Thoracic aorta (tissue), 2 donors: ENCODE data around the gene SMARCB1. TPM values are rescaled to one million over a fixed set of nuclear protein-coding genes. Genes with fewer than 3 reads are reported as not detected.

ENCODE experiments used
- ATAC-seq: fragments of 150-250 bp; one replicate; pipeline ENCODE4 v1.8.0; 2017; ENCODE audit warnings: low read depth; ENCODE audit not compliant: insufficient number of reproducible peaks, low FRiP score
- DNase-seq: peaks from one replicate; pipeline ENCODE4 v3.0.0-alpha.2; 2020; ENCODE audit warnings: low spot score
- H3K27ac ChIP-seq, 2 donors: fragments of 200-600 bp; sonication (generic); 1 replicate in 1 of 2; 2 replicates in 1 of 2; pipeline ENCODE4 v1.5.1; 2016; ENCODE audit warnings: mild to moderate bottlenecking in 2 of 2, moderate library complexity in 2 of 2
- H3K27me3 ChIP-seq: fragments of 200-600 bp; sonication (generic); replicated peaks from 2 replicates; pipeline ENCODE4 v1.6.0; 2016; ENCODE audit warnings: mild to moderate bottlenecking; ENCODE audit not compliant: insufficient read depth
- H3K36me3 ChIP-seq: fragments of 200-600 bp; sonication (generic); one replicate; pipeline ENCODE4 v1.5.1; 2016
- H3K4me1 ChIP-seq, 2 donors: fragments of 200-600 bp; sonication (generic); 1 replicate in 1 of 2; 2 replicates in 1 of 2; pipeline versions ENCODE4 v1.5.1 to v1.6.0; 2016; ENCODE audit warnings: low read depth in 2 of 2, mild to moderate bottlenecking in 1 of 2; ENCODE audit not compliant: control insufficient read depth in 1 of 2
- H3K4me3 ChIP-seq: fragments of 200-600 bp; sonication (generic); 2 replicates; pipeline ENCODE4 v1.5.1; 2016; ENCODE audit warnings: mild to moderate bottlenecking
- H3K9me3 ChIP-seq: fragments of 200-600 bp; sonication (generic); 2 replicates; pipeline ENCODE4 v1.5.1; 2016
- CTCF ChIP-seq: fragments of 200-600 bp; sonication (generic); IDR thresholded peaks from one replicate; pipeline ENCODE4 v1.5.1; 2019; ENCODE audit warnings: antibody characterized with exemption
- total RNA-seq, 2 donors: library from RNA; depleted of rRNA; stranded (reverse); fragments of >200 nt; gene quantifications; one replicate each; pipeline versions ENCODE4 v1.1.0 to v1.2.3, GENCODE V29; 2016

SMARCB1 gene
- total RNA-seq, 2 donors from 2014 or later: 43.5 to 50.0 TPM

- ATAC-seq (no peak), DNase-seq (no peak)
- no peak for TF ChIP-seq CTCF
- H3K4me3 ChIP-seq: peak overlapping the region; percentile 80
- H3K36me3 ChIP-seq: no peaks in the 10 kb centered on the region
- no peaks in the 10 kb centered on the region for H3K27me3 ChIP-seq
- peaks cover 3 to 37% of the 10 kb centered on the region in 2 donors for H3K4me1 ChIP-seq
- no peak overlapping the region for H3K27ac ChIP-seq
- no peaks in the 10 kb centered on the region for H3K9me3 ChIP-seq
These were observed 13.2 kb upstream of the SMARCB1 start for GRCh38 chr22:23773483-23774113.

GRCh38 chr22:23774114-23774921 lies 12.4 kb upstream of the SMARCB1 start:
- no peak for TF ChIP-seq CTCF
- Histone ChIP-seq H3K9me3 (no peaks in the 10 kb centered on the region), H3K4me1 (peaks cover 3 to 30% of the 10 kb centered on the region in 2 donors), H3K36me3 (no peaks in the 10 kb centered on the region), H3K27me3 (no peaks in the 10 kb centered on the region), H3K4me3 (no peak overlapping the region), H3K27ac (no peak overlapping the region)
- no peak for ATAC-seq
- no peak for DNase-seq

GRCh38 chr22:23774922-23775436 lies 11.8 kb upstream of the SMARCB1 start:
- no peak for ATAC-seq
- Histone ChIP-seq H3K4me1 (peaks cover 3 to 30% of the 10 kb centered on the region in 2 donors), H3K36me3 (no peaks in the 10 kb centered on the region), H3K27ac (no peak overlapping the region), H3K4me3 (no peak overlapping the region), H3K9me3 (no peaks in the 10 kb centered on the region), H3K27me3 (no peaks in the 10 kb centered on the region)
- no peak for DNase-seq
- TF ChIP-seq CTCF: no peak

- no peak for ATAC-seq
- H3K27ac ChIP-seq: no peak overlapping the region
These were observed 10.9 kb upstream of the SMARCB1 start for GRCh38 chr22:23775779-23776375.

More at GRCh38 chr22:23775779-23776375, 10.9 kb upstream of the SMARCB1 start:
- DNase-seq: no peak
- no peaks in the 10 kb centered on the region for H3K36me3 ChIP-seq
- H3K27me3 ChIP-seq: no peaks in the 10 kb centered on the region
- no peak for TF ChIP-seq CTCF
- peaks cover 3 to 30% of the 10 kb centered on the region in 2 donors for H3K4me1 ChIP-seq
- H3K4me3 ChIP-seq: no peak overlapping the region
- no peaks in the 10 kb centered on the region for H3K9me3 ChIP-seq
